Brain microvascular endothelial cell (primary cell): ENCODE measurements around the gene GALNT18.

Source experiments
- DNase-seq: peaks from one replicate; pipeline ENCODE4 v3.0.0-alpha.2; 2020
- H3K27ac ChIP-seq: fragments of 250-450 bp; sonication (Bioruptor Pico); 2 replicates; pipeline ENCODE4 v1.5.1; 2020; ENCODE audit warnings: mild to moderate bottlenecking, moderate library complexity
- H3K27me3 ChIP-seq: fragments of 250-450 bp; sonication (Bioruptor Pico); replicated peaks from 2 replicates; pipeline ENCODE4 v1.5.1; 2020; ENCODE audit warnings: mild to moderate bottlenecking
- H3K36me3 ChIP-seq: fragments of 250-450 bp; sonication (Bioruptor Pico); replicated peaks from 2 replicates; pipeline ENCODE4 v1.5.1; 2020; ENCODE audit warnings: mild to moderate bottlenecking
- H3K4me3 ChIP-seq: 2 replicates; pipeline ENCODE4 v1.5.1; 2011; ENCODE audit warnings: low read depth, mild to moderate bottlenecking, control low read depth, low read length, moderate library complexity
- CTCF ChIP-seq: IDR thresholded peaks from 2 replicates; pipeline ENCODE4 v1.5.1; 2011; ENCODE audit warnings: low read depth, mild to moderate bottlenecking, moderate library complexity, low read length, control low read depth, inconsistent platforms; ENCODE audit errors: missing control alignments
- in situ Hi-C: cut with HindIII; loops from 2 replicates; pipeline ENCODE4 v1.10.0; 2017; ENCODE audit warnings: low sequenced_read_pairs, low pct_ligation_motif_present

GALNT18 gene

GRCh38 chr11:11640152-11640551 is 18.3 kb upstream of the GALNT18 start:
- no peak for TF ChIP-seq CTCF
- Histone ChIP-seq H3K27me3 (no peaks in the 10 kb centered on the region), H3K4me3 (no peak overlapping the region), H3K36me3 (no peaks in the 10 kb centered on the region), H3K27ac (no peak overlapping the region)
- in situ Hi-C loops = no loop called here
- DNase-seq = no peak

- Histone ChIP-seq H3K4me3 (no peak overlapping the region), H3K27ac (no peak overlapping the region), H3K36me3 (no peaks in the 10 kb centered on the region), H3K27me3 (no peaks in the 10 kb centered on the region)
- no peak for DNase-seq
- in situ Hi-C loops = no loop called here
- no peak for TF ChIP-seq CTCF
Observed at GRCh38 chr11:11636671-11637070, 14.9 kb upstream of the GALNT18 start.

- no peak overlapping the region for H3K27ac ChIP-seq
- TF ChIP-seq CTCF = no peak
- no peak for DNase-seq
- H3K27me3 ChIP-seq = no peaks in the 10 kb centered on the region
- H3K4me3 ChIP-seq = no peak overlapping the region
- H3K36me3 ChIP-seq = no peaks in the 10 kb centered on the region
- in situ Hi-C loops = no loop called here
Observed at GRCh38 chr11:11635443-11635842, 13.6 kb upstream of the GALNT18 start.

GRCh38 chr11:11629368-11629767 is 7.6 kb upstream of the GALNT18 start:
- DNase-seq = no peak
- no peak overlapping the region for H3K27ac ChIP-seq
- in situ Hi-C loops = no loop called here
- H3K4me3 ChIP-seq = no peak overlapping the region
- no peaks in the 10 kb centered on the region for H3K36me3 ChIP-seq
- H3K27me3 ChIP-seq = peaks cover 2% of the 10 kb centered on the region
- no peak for TF ChIP-seq CTCF

- in situ Hi-C loops = no loop called here
- TF ChIP-seq CTCF = no peak
- no peak for DNase-seq
- Histone ChIP-seq H3K27ac (no peak overlapping the region), H3K36me3 (no peaks in the 10 kb centered on the region), H3K27me3 (peaks cover 2% of the 10 kb centered on the region), H3K4me3 (no peak overlapping the region)
Observed at GRCh38 chr11:11628651-11629050, 6.8 kb upstream of the GALNT18 start.

GRCh38 chr11:11626128-11626527 is 4.3 kb upstream of the GALNT18 start:
- H3K4me3 ChIP-seq = no peak overlapping the region
- H3K36me3 ChIP-seq = no peaks in the 10 kb centered on the region
- peaks cover 4% of the 10 kb centered on the region for H3K27me3 ChIP-seq
- no peak for TF ChIP-seq CTCF
- no peak for DNase-seq
- in situ Hi-C loops = no loop called here
- no peak overlapping the region for H3K27ac ChIP-seq
